Lower leg skin (tissue), 3 donors: Measurements from ENCODE around the gene DENND1A.

Experiments
- POLR2A ChIP-seq, 2 donors: fragments of 450-650 bp; IDR thresholded peaks; one replicate each; pipeline ENCODE4 v1.6.1; 2016 to 2017; ENCODE audit warnings: antibody characterized with exemption in 2 of 2, mild to moderate bottlenecking in 1 of 2, moderate library complexity in 1 of 2
- TF ChIP-seq, protein P1 (sequence below), 3 donors: fragments of 450-650 bp; IDR thresholded peaks; one replicate each; pipeline ENCODE4 v1.5.1; 2016; ENCODE audit warnings: antibody characterized with exemption in 3 of 3, mild to moderate bottlenecking in 3 of 3, moderate library complexity in 2 of 3

GRCh38 chr9:123392802-123393201, 537.1 kb downstream of the DENND1A start:
- TF ChIP-seq, protein P1, sequence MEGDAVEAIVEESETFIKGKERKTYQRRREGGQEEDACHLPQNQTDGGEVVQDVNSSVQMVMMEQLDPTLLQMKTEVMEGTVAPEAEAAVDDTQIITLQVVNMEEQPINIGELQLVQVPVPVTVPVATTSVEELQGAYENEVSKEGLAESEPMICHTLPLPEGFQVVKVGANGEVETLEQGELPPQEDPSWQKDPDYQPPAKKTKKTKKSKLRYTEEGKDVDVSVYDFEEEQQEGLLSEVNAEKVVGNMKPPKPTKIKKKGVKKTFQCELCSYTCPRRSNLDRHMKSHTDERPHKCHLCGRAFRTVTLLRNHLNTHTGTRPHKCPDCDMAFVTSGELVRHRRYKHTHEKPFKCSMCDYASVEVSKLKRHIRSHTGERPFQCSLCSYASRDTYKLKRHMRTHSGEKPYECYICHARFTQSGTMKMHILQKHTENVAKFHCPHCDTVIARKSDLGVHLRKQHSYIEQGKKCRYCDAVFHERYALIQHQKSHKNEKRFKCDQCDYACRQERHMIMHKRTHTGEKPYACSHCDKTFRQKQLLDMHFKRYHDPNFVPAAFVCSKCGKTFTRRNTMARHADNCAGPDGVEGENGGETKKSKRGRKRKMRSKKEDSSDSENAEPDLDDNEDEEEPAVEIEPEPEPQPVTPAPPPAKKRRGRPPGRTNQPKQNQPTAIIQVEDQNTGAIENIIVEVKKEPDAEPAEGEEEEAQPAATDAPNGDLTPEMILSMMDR (IDR thresholded peaks at IDR 0.05), result no peak
- no peak for TF ChIP-seq POLR2A (IDR thresholded peaks at IDR 0.05)
